Nephron (organoid): ENCODE measurements around the gene NKX2-2.

Experiments
- H3K27ac Mint-ChIP-seq, 3 experiments: 2 replicates each; pipeline ENCODE4 v1.8.0; 2020; ENCODE audit warnings: mixed read lengths in 3 of 3, mild to moderate bottlenecking in 2 of 3, moderate library complexity in 1 of 3
- H3K27me3 Mint-ChIP-seq: 2 replicates; pipeline ENCODE4 v1.8.0; 2021; ENCODE audit warnings: low read depth, mild to moderate bottlenecking, moderate library complexity, mixed read lengths
- H3K36me3 Mint-ChIP-seq: 2 replicates; pipeline ENCODE4 v1.8.0; 2020; ENCODE audit warnings: low read depth, mixed read lengths
- H3K4me1 Mint-ChIP-seq: 2 replicates; pipeline ENCODE4 v1.8.0; 2020; ENCODE audit warnings: mixed read lengths
- H3K4me3 Mint-ChIP-seq, 3 experiments: 2 replicates each; pipeline ENCODE4 v1.8.0; 2020; ENCODE audit warnings: mild to moderate bottlenecking in 3 of 3, mixed read lengths in 3 of 3, moderate library complexity in 2 of 3
- H3K9me3 Mint-ChIP-seq: 2 replicates; pipeline ENCODE4 v1.8.0; 2020; ENCODE audit warnings: mixed read lengths
- CTCF ChIP-seq, 3 experiments: fragments of 200-600 bp; sonication (generic); IDR thresholded peaks; one replicate each; pipeline ENCODE4 v1.5.0; 2021; ENCODE audit warnings: antibody characterized with exemption in 3 of 3; ENCODE audit not compliant: unreplicated experiment in 3 of 3

NKX2-2 gene

GRCh38 chr20:21546355-21546754 lies 32.5 kb upstream of the NKX2-2 start:
- H3K36me3 Mint-ChIP-seq, result no peaks in the 10 kb centered on the region
- no peak overlapping the region for H3K27ac Mint-ChIP-seq
- TF ChIP-seq CTCF (IDR thresholded peaks at IDR 0.05; ENCODE audit: unreplicated experiment in 3 of 3), result no peak
- H3K27me3 Mint-ChIP-seq, result peaks cover 20% of the 10 kb centered on the region
- no peaks in the 10 kb centered on the region for H3K4me1 Mint-ChIP-seq
- no peak overlapping the region for H3K4me3 Mint-ChIP-seq
- no peaks in the 10 kb centered on the region for H3K9me3 Mint-ChIP-seq

- Mint-ChIP-seq H3K27me3 (peaks cover 44% of the 10 kb centered on the region), H3K36me3 (no peaks in the 10 kb centered on the region), H3K4me1 (no peaks in the 10 kb centered on the region), H3K9me3 (no peaks in the 10 kb centered on the region), H3K4me3 (no peak overlapping the region), H3K27ac (no peak overlapping the region)
- TF ChIP-seq CTCF (IDR thresholded peaks at IDR 0.05; ENCODE audit: unreplicated experiment in 3 of 3), result no peak
Observed at GRCh38 chr20:21539512-21539911, 25.6 kb upstream of the NKX2-2 start.

GRCh38 chr20:21534886-21535285 lies 21.0 kb upstream of the NKX2-2 start:
- Mint-ChIP-seq H3K27ac (no peak overlapping the region), H3K36me3 (no peaks in the 10 kb centered on the region), H3K27me3 (peaks cover 68% of the 10 kb centered on the region)

GRCh38 chr20:21534453-21534852 lies 20.6 kb upstream of the NKX2-2 start:
- Mint-ChIP-seq H3K27me3 (peaks cover 71% of the 10 kb centered on the region), H3K36me3 (no peaks in the 10 kb centered on the region), H3K4me3 (no peak overlapping the region), H3K9me3 (no peaks in the 10 kb centered on the region), H3K27ac (no peak overlapping the region), H3K4me1 (no peaks in the 10 kb centered on the region)
- TF ChIP-seq CTCF (IDR thresholded peaks at IDR 0.05; ENCODE audit: unreplicated experiment in 3 of 3), result no peak

More at GRCh38 chr20:21534886-21535285, 21.0 kb upstream of the NKX2-2 start:
- no peak overlapping the region for H3K4me3 Mint-ChIP-seq
- no peaks in the 10 kb centered on the region for H3K4me1 Mint-ChIP-seq
- TF ChIP-seq CTCF (IDR thresholded peaks at IDR 0.05; ENCODE audit: unreplicated experiment in 3 of 3), result no peak
- no peaks in the 10 kb centered on the region for H3K9me3 Mint-ChIP-seq

- no peak overlapping the region for H3K27ac Mint-ChIP-seq
- peaks cover 3% of the 10 kb centered on the region for H3K9me3 Mint-ChIP-seq
- no peaks in the 10 kb centered on the region for H3K36me3 Mint-ChIP-seq
- no peak overlapping the region for H3K4me3 Mint-ChIP-seq
- no peaks in the 10 kb centered on the region for H3K4me1 Mint-ChIP-seq
- H3K27me3 Mint-ChIP-seq, result peaks cover 95% of the 10 kb centered on the region
- TF ChIP-seq CTCF (IDR thresholded peaks at IDR 0.05; ENCODE audit: unreplicated experiment in 3 of 3), result no peak
Observed at GRCh38 chr20:21529863-21530262, 16.0 kb upstream of the NKX2-2 start.

GRCh38 chr20:21528870-21529269 lies 15.0 kb upstream of the NKX2-2 start:
- Mint-ChIP-seq H3K27ac (no peak overlapping the region), H3K27me3 (peaks cover 95% of the 10 kb centered on the region), H3K9me3 (peaks cover 3% of the 10 kb centered on the region), H3K36me3 (no peaks in the 10 kb centered on the region), H3K4me1 (no peaks in the 10 kb centered on the region), H3K4me3 (no peak overlapping the region)
- no peak for TF ChIP-seq CTCF (IDR thresholded peaks at IDR 0.05; ENCODE audit: unreplicated experiment in 3 of 3)
